Nephron (organoid): ENCODE data around the gene PLEKHA7.

Experiments
- H3K27ac Mint-ChIP-seq, 3 experiments: 2 replicates each; pipeline ENCODE4 v1.8.0; 2020; ENCODE audit warnings: mixed read lengths in 3 of 3, mild to moderate bottlenecking in 2 of 3, moderate library complexity in 1 of 3
- H3K27me3 Mint-ChIP-seq: 2 replicates; pipeline ENCODE4 v1.8.0; 2021; ENCODE audit warnings: low read depth, mild to moderate bottlenecking, moderate library complexity, mixed read lengths
- H3K36me3 Mint-ChIP-seq: 2 replicates; pipeline ENCODE4 v1.8.0; 2020; ENCODE audit warnings: low read depth, mixed read lengths
- H3K4me1 Mint-ChIP-seq: 2 replicates; pipeline ENCODE4 v1.8.0; 2020; ENCODE audit warnings: mixed read lengths
- H3K4me3 Mint-ChIP-seq, 3 experiments: 2 replicates each; pipeline ENCODE4 v1.8.0; 2020; ENCODE audit warnings: mild to moderate bottlenecking in 3 of 3, mixed read lengths in 3 of 3, moderate library complexity in 2 of 3
- H3K9me3 Mint-ChIP-seq: 2 replicates; pipeline ENCODE4 v1.8.0; 2020; ENCODE audit warnings: mixed read lengths
- TF ChIP-seq, protein P1 (sequence below), 3 experiments: fragments of 200-600 bp; sonication (generic); IDR thresholded peaks; one replicate each; pipeline ENCODE4 v1.5.0; 2021; ENCODE audit warnings: antibody characterized with exemption in 3 of 3; ENCODE audit not compliant: unreplicated experiment in 3 of 3

Gene PLEKHA7

DNA sequence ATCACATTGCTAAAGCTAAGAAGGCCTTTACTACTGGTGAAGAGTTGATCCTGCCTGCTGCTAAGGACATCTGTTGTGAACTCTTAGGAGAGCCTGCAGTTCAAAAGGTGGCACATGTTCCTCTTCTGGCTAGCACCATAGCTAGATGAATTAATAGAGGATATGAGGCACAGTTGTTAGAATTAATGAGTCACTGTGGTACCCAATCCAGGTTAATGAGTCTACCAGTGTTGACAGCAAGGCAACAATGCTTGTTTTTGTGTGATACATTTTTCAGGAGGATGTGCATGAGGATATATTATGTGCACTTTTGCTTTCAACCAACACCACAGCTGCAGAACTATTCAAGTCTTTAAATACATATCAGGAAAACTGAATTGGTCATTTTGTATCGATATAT, 263.8 kb downstream of the PLEKHA7 start:
- no peaks in the 10 kb centered on the region for H3K9me3 Mint-ChIP-seq
- H3K27ac Mint-ChIP-seq, result no peak overlapping the region
- H3K27me3 Mint-ChIP-seq, result no peaks in the 10 kb centered on the region
- peaks cover 84% of the 10 kb centered on the region for H3K36me3 Mint-ChIP-seq
- H3K4me1 Mint-ChIP-seq, result peaks cover 10% of the 10 kb centered on the region
- TF ChIP-seq, protein P1, sequence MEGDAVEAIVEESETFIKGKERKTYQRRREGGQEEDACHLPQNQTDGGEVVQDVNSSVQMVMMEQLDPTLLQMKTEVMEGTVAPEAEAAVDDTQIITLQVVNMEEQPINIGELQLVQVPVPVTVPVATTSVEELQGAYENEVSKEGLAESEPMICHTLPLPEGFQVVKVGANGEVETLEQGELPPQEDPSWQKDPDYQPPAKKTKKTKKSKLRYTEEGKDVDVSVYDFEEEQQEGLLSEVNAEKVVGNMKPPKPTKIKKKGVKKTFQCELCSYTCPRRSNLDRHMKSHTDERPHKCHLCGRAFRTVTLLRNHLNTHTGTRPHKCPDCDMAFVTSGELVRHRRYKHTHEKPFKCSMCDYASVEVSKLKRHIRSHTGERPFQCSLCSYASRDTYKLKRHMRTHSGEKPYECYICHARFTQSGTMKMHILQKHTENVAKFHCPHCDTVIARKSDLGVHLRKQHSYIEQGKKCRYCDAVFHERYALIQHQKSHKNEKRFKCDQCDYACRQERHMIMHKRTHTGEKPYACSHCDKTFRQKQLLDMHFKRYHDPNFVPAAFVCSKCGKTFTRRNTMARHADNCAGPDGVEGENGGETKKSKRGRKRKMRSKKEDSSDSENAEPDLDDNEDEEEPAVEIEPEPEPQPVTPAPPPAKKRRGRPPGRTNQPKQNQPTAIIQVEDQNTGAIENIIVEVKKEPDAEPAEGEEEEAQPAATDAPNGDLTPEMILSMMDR (IDR thresholded peaks at IDR 0.05; ENCODE audit: unreplicated experiment in 3 of 3), result no peak
- no peak overlapping the region for H3K4me3 Mint-ChIP-seq

DNA sequence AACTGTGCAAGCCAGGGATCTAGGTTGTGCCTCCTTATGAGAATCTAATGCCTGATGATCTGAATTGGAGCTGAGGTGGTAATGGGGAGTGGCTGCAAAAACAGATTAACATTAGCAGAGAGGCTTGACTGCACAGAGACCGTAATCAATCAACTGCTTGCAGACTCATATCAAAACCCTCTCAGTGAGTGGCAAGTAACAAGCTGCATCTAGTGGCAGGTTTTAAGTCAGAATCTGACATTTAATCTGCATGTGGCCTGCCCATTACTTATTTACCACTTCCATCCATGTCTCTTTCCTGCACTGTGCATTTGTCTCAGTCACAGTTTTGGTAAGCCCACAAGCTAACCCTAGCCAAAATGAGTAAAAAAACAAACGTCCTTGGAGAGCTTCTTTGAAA, 264.5 kb downstream of the PLEKHA7 start:
- Mint-ChIP-seq H3K27ac (no peak overlapping the region), H3K9me3 (no peaks in the 10 kb centered on the region), H3K27me3 (no peaks in the 10 kb centered on the region), H3K4me1 (peaks cover 17% of the 10 kb centered on the region), H3K4me3 (no peak overlapping the region), H3K36me3 (peaks cover 89% of the 10 kb centered on the region)
- TF ChIP-seq, protein P1 (IDR thresholded peaks at IDR 0.05; ENCODE audit: unreplicated experiment in 3 of 3), result no peak

DNA sequence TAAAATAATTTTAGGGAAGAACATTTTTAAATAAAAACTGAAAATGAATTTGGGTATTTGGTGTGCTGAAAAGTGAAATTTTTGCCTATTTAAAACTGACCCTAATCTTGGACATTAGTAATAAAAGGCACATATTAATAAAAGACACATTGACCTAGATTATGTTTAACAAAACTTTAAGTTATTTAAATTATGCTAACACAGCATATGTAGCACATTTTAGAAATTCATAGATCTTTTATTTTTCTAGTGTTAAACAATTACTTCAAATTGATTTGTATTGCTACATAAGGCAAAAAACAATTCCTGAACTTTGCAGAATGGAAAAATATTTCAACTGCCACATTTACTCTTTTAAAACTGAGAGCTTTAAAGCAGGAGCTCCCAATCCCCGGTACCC, 265.1 kb downstream of the PLEKHA7 start:
- no peaks in the 10 kb centered on the region for H3K9me3 Mint-ChIP-seq
- TF ChIP-seq, protein P1 (IDR thresholded peaks at IDR 0.05; ENCODE audit: unreplicated experiment in 3 of 3), result no peak
- no peak overlapping the region for H3K27ac Mint-ChIP-seq
- peaks cover 23% of the 10 kb centered on the region for H3K4me1 Mint-ChIP-seq
- no peaks in the 10 kb centered on the region for H3K27me3 Mint-ChIP-seq
- peaks cover 91% of the 10 kb centered on the region for H3K36me3 Mint-ChIP-seq
- no peak overlapping the region for H3K4me3 Mint-ChIP-seq

DNA sequence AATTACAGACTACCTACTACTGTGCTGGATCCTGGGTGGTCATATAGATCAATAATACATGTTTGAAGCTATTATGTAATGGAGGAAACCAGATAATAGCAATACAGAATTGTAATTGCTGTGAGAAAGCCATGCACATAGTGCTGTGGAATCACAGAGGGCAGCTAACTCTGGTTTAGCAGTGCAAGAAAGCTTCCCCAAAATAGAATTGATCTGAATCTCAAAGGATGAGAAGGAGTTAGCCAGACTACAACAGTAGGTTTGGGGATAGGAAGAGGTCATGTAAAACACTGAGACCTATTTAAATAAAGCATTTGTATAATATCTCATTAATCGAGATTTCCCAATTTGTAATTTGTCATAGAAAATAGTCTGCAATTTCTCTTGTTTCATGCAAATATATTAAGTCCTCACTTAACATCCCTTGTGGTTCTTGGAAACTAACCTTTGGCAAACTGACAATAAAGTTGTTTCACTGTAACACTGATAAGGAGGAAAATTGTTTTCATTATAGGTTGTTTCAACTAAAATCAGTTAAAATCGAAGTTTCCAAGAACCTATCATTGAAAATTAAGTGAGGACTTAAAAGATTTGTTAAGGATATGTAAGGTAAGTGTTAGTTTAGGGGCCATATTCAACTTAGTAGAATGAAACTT, 268.1 kb downstream of the PLEKHA7 start:
- no peak overlapping the region for H3K27ac Mint-ChIP-seq
- TF ChIP-seq, protein P1 (IDR thresholded peaks at IDR 0.05; ENCODE audit: unreplicated experiment in 3 of 3), result no peak
- H3K27me3 Mint-ChIP-seq, result no peaks in the 10 kb centered on the region
- H3K4me3 Mint-ChIP-seq, result no peak overlapping the region
- peaks cover 38% of the 10 kb centered on the region for H3K4me1 Mint-ChIP-seq
- no peaks in the 10 kb centered on the region for H3K9me3 Mint-ChIP-seq
- H3K36me3 Mint-ChIP-seq, result peaks cover 87% of the 10 kb centered on the region

DNA sequence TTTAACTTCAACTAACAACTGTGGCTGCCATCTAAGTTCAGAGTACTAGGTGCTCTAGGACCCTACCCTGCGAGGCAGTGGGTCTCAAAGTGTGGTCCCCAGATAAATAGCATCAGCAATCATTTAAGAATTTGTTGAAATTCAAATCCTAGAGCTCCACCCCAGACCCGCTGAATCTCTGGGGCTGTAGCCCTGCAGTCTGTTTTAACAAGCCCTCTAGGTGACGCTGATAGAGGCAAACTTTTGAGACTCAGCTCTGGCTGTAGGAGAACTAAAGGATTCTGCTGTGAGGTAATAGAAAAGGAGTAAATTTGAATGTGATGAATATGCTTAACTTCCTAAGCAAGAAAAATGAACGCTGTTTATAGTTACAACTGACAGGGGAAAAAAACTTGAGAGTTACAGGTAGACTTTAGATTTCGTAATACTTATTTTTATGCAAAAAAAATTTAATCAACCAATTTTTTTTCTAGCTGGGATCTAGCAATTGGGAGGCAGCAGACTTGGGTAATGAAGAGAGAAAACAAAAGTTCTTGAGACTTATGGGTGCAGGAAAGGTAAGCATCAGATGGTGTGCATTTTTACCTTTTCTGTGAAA, 270.0 kb downstream of the PLEKHA7 start:
- H3K27me3 Mint-ChIP-seq, result no peaks in the 10 kb centered on the region
- no peak overlapping the region for H3K27ac Mint-ChIP-seq
- TF ChIP-seq, protein P1 (IDR thresholded peaks at IDR 0.05; ENCODE audit: unreplicated experiment in 3 of 3), result no peak
- H3K9me3 Mint-ChIP-seq, result no peaks in the 10 kb centered on the region
- peaks cover 39% of the 10 kb centered on the region for H3K4me1 Mint-ChIP-seq
- H3K36me3 Mint-ChIP-seq, result peaks cover 70% of the 10 kb centered on the region
- H3K4me3 Mint-ChIP-seq, result no peak overlapping the region

DNA sequence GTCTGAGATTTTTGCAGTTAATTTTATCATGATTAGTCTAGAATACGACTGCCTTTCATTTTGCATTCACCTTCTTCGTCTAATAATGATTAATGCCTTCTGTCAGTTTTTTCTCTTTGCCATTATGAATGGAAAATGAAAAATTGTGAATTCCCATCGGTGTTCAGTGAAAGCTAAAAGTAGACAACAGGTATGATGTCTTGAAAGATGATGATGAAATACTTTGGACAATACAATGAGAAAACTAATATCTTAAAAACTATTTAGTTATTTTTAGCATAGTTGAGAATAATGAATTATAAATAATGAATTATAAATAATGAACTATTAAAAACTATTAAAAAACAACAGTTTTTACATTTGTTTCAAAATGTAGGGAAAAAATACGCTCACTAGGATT, 270.7 kb downstream of the PLEKHA7 start:
- peak overlapping the region in 1 of 3 experiments; percentile 63 for H3K4me3 Mint-ChIP-seq
- TF ChIP-seq, protein P1 (IDR thresholded peaks at IDR 0.05; ENCODE audit: unreplicated experiment in 3 of 3), result no peak
- peaks cover 64% of the 10 kb centered on the region for H3K36me3 Mint-ChIP-seq
- no peak overlapping the region for H3K27ac Mint-ChIP-seq
- H3K9me3 Mint-ChIP-seq, result no peaks in the 10 kb centered on the region
- H3K4me1 Mint-ChIP-seq, result peaks cover 39% of the 10 kb centered on the region
- H3K27me3 Mint-ChIP-seq, result no peaks in the 10 kb centered on the region
